NCI-H82 treated with DMSO at 0.1 percent for 48 hours (cell line): ENCODE data around the gene SNX20.
A peak's percentile ranks its signal among the peaks of the same experiment; 100 is the strongest.

ENCODE experiments used
- DNase-seq: peaks from one replicate; lab custom pipeline; 2025; ENCODE audit not compliant: unreplicated experiment; lab: John Stamatoyannopoulos, UW

The SNX20 gene

GRCh38 chr16:50664270-50664669 is 16.8 kb downstream of the SNX20 start:
- no peak for DNase-seq

DNA sequence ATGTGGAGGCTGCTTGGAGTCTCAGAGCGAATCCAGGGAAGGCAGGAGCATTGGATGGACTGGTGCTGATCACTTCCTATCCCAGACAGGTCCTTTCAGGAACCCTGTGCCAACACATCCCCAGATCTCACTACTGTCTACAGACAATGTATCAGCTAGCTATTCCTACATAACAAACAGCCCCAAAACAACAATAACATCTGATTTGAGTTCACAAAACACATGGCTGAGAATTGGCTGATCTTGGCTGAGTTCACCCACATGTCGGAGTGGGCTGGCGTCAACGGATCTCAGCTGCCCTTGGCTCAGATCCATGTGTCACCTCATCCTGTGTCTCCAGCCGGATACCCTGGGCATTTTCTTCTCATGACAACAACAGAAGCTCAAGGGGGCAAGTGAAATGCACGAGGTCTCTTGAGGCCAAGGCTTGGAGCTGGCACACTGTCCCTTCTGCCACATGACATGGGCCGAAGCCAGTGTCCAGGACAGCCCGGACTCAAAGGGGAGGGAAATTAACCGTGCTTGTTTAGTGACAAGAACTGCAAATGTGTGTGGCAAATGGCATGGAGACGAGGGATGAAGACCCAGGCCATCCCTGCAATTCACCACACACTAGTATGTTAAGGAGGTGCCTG is 18.7 kb downstream of the SNX20 start:
- no peak for DNase-seq

- DNase-seq: no peak
These were observed 21.3 kb downstream of the SNX20 start for GRCh38 chr16:50659806-50660205.

DNA sequence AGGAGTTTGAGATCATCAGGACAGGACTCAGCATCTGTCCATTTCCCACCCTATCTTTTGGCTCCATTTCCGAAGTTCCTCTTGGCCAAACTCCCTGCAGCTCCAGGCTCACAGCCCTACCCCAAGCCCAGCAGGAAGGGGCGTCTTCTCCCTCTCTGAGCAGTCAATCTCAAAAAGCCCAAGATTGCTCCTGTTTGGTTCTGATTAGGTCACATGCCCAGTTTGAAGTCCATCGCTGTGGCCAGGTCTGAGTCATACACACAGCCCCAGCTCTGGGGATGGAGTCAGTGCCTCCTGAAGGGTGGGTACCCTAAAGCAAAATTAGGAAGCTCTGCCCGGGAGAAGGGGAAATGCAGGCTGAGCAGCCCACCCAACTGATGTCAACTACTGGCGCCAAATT is 23.9 kb downstream of the SNX20 start:
- DNase-seq: no peak

DNA sequence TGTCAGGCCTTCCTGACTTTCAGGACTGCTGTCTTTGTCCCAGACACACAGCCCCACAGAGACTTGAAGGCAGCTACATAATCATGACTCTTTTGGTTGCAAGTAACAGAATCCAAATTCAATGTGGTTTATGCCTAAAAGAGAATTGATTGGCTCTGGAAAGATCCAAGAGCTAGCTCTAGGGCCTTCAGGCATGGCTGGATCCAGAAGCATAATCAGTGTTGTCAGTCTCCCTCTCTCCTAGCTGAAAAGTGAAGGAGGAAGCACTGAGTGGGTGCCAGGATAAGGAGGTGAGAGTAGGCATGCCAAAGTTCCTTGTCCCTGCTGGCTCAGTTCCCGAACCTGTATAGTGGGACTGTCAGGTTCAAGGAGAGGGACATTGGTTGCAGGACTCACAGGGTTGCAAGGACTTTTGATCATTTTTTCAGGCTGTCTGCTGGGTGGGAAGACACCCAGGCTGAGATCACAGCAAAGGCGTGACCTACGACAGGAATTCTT is 25.5 kb downstream of the SNX20 start:
- no peak for DNase-seq

GRCh38 chr16:50653633-50654519 is 27.2 kb downstream of the SNX20 start:
- DNase-seq: no peak

DNA sequence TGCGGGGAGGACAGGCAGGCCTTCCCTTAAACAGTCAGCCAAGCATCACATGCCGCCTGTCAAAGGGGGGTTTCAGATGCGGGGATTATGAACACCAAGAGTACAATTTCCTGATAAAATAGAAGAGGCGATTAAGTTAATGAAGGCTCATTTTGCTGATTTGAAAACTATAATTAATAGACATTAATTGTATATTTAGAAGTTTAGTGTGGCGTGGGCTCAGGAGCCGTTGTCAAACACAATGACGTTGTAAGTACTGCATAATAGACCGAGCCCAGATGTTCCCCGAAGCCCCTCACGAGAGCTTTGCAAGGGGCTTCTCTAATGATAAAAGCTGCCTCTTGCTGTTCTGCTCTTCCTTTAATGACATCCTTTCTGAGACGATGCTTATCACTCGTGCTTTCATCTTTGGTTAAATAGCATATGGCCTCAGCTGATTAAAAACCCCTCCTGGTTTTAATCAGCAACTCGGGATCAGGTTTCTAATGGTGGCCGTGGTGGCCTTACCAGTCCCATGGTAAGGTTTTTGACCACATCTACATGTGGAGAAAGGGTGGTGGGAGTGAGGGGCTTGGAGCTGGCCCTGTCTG is 28.2 kb downstream of the SNX20 start:
- DNase-seq: peak; percentile 49

DNA sequence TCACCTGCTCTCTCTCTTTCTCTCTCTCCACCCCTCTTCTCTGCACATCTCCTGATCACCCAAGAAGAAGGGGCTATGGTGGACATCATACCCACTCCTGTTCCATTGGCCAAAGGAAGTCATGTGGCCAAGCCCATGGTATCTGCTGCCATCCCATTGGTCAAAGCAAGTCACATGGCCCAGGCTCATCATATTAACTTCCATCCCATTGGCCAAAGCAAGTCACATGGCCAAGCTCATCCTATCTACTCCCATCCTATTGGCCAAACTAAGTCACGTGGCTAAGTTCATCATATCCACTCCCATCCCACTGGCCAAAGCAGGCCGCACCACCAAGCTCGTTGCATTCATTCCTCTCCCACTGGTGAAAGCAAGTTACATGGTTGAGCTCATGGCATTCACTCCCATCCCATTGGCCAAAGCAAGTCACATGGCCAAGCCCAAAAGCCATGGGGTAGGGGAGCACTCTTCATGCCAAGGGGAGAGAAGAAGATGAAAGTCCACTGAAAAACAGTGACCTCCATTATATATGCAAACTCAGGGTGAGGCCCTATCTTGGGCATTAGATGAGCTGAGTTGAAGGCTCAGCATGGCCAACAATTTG is 29.2 kb downstream of the SNX20 start:
- DNase-seq: no peak

DNA sequence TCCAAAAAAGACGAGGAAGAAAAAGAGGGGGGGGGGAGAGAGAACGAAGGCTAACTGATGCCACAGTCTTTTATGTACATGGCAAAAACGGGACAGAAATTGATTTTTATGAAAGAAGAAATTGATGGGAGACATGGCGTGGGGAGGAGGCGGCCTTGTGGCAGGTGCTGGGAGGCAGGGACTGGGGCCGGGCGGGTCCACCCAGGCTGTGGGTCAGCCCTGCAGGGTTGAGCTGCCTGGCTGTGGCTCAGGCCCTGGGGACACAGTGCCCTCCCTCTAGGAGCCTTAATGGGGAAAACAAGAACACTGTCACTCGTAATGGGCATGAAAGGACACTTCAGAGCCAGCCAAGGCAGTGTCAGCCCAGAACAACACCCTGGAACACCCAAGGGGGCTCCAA is 34.8 kb downstream of the SNX20 start:
- DNase-seq: no peak

GRCh38 chr16:50645563-50646220 is 35.4 kb downstream of the SNX20 start:
- no peak for DNase-seq

DNA sequence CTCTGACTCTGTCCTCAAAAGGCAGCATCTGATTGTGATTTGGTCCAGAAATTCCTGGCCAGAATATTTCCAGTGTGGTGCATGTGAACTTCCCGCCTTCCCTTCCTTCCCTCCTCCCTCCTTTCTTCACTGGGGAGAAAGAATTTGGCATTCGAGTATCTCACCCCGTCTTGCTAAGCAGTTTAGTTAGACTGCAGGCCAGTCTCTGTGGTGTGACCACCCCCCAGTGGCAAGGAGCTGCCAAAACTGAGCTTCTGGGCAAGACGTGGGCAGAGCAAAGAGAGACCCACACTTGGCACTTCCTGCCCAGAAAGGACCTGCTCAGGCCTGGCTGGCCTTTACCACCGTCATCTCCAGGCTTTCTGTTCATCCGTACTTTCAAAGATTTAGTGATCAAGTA is 36.4 kb downstream of the SNX20 start:
- no peak for DNase-seq

- no peak for DNase-seq
These were observed 36.9 kb downstream of the SNX20 start for GRCh38 chr16:50644245-50644644.

GRCh38 chr16:50643192-50643591 is 37.9 kb downstream of the SNX20 start:
- DNase-seq: peak; percentile 18

DNA sequence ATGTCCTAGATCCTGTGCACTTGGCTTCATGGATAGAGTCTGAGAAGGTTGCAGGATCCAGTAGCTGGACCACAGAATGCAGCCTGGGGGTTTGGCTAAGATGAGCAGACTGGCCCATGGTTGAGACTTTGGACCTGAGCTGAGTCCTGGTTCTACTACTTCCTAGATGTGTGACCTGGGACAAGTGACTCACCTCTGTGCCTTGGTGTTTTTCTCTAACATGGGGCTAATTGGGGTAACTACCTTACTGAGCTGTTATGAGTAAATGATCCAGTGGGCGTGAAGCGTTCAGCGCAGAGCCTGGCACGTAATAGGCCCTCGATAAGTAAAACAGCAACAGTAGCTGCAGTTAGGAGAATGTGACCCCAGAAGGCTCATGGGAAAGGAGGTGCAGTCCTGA is 38.8 kb downstream of the SNX20 start:
- no peak for DNase-seq

GRCh38 chr16:50641818-50642187 is 39.3 kb downstream of the SNX20 start:
- DNase-seq: no peak

DNA sequence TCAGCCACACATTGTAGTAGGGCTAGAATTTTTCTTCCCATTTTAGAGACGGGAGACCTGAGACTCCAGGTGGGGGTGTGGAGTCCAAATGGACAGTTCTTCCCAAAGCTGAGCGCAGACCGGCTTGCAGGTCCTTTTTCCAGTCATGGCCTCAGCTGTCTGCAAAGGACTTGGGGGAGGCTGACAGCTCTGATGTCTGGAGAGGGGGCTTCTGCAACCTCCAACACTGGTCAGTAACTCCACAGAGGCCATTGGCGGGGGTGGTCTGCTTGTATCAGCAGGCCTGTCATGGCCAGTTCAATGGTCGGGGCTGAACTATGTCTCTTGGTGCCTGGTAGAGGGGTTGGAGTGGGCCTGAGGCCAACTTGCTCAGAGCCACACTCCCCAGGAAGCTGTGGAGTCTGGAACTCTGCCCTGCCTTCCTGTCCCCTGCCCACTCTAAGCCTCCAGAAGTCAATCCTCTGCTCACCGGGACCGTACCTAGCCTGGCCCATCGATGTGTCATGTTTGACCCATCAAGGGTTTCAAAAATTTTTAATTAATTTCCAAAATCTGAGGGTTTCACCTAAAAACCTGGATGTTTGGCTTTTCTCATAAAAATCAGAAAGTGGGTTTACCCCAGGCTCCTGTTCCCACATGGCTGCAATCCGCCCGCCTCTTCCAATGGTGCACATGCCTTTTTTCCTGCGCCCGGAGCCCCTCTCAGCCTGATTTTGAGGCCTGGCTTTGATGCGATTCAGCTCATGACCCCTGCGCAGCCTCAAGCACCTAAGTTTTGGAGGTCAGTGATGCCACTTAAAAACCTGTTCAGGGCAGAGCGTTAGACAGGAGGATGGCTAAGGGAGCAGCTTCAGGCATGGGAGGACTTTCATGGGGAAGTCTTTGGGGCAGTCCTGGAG is 39.9 kb downstream of the SNX20 start:
- DNase-seq: no peak

DNA sequence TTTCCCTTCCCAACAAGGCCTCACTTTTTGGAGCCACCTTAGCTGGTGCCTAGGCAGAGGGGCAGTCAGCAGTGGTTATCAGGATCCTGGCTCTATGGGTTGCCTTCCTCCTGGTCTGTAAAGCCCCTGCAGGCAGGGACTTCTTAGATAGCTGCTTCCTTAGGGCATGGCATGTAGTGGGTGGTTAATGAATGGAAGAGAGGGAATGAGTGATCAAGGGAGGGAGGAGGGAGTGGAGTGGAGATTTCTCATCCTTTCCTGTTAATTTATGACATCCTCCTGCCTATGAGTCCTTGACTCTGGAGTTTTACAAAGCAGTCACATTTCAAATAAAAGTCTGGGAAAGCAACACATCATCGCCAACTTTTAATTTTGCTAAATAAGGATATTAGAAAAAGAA is 40.7 kb downstream of the SNX20 start:
- DNase-seq: no peak

GRCh38 chr16:50638816-50639670 is 42.1 kb downstream of the SNX20 start:
- DNase-seq: no peak
